NCI-H510A (cell line): ENCODE data around the gene LGR6.

Experiments
- DNase-seq: peaks from one replicate; lab custom pipeline; 2025; lab: John Stamatoyannopoulos, UW

LGR6 gene

GRCh38 chr1:202200669-202201068 lies 7.1 kb downstream of the LGR6 start:
- DNase-seq: no peak

- DNase-seq: no peak
Observed at GRCh38 chr1:202201266-202201665, 7.7 kb downstream of the LGR6 start.

GRCh38 chr1:202201971-202202370 lies 8.4 kb downstream of the LGR6 start:
- no peak for DNase-seq

GRCh38 chr1:202202500-202203168 lies 9.0 kb downstream of the LGR6 start:
- DNase-seq: no peak

GRCh38 chr1:202203238-202204039 lies 9.8 kb downstream of the LGR6 start:
- DNase-seq: no peak

- DNase-seq: no peak
Observed at GRCh38 chr1:202204065-202204464, 10.5 kb downstream of the LGR6 start.

- no peak for DNase-seq
Observed at GRCh38 chr1:202205523-202206190, 12.1 kb downstream of the LGR6 start.

- no peak for DNase-seq
Observed at GRCh38 chr1:202207292-202207691, 13.7 kb downstream of the LGR6 start.

- DNase-seq: no peak
Observed at GRCh38 chr1:202208351-202208857, 14.8 kb downstream of the LGR6 start.

- peak; percentile 55 for DNase-seq
Observed at GRCh38 chr1:202210385-202210784, 16.8 kb downstream of the LGR6 start.

GRCh38 chr1:202210969-202211368 lies 17.4 kb downstream of the LGR6 start:
- DNase-seq: no peak

- DNase-seq: no peak
Observed at GRCh38 chr1:202212787-202213186, 19.2 kb downstream of the LGR6 start.

GRCh38 chr1:202213361-202214088 lies 19.9 kb downstream of the LGR6 start:
- peak; percentile 52 for DNase-seq

- DNase-seq: no peak
Observed at GRCh38 chr1:202214089-202214843, 20.7 kb downstream of the LGR6 start.

GRCh38 chr1:202215472-202216130 lies 22.0 kb downstream of the LGR6 start:
- no peak for DNase-seq

GRCh38 chr1:202216691-202217090 lies 23.1 kb downstream of the LGR6 start:
- no peak for DNase-seq

GRCh38 chr1:202217516-202217915 lies 23.9 kb downstream of the LGR6 start:
- no peak for DNase-seq

GRCh38 chr1:202217951-202218350 lies 24.4 kb downstream of the LGR6 start:
- DNase-seq: no peak

GRCh38 chr1:202220733-202221132 lies 27.1 kb downstream of the LGR6 start:
- DNase-seq: no peak
